Neutrophil (primary cell): ENCODE measurements around the gene CCL27.
A peak's percentile ranks its signal among the peaks of the same experiment; 100 is the strongest.

Source experiments
- H3K27ac ChIP-seq: fragments of 200-600 bp; sonication (generic); 2 replicates; pipeline ENCODE4 v1.5.1; 2016; ENCODE audit warnings: mild to moderate bottlenecking, moderate library complexity
- H3K27me3 ChIP-seq: fragments of 200-600 bp; sonication (generic); 2 replicates; pipeline ENCODE4 v1.6.0; 2016; ENCODE audit warnings: mild to moderate bottlenecking
- H3K36me3 ChIP-seq: fragments of 200-600 bp; sonication (generic); 2 replicates; pipeline ENCODE4 v1.5.1; 2017
- H3K4me1 ChIP-seq, 2 experiments: fragments of 200-600 bp in 1 of 2; sonication (generic) in 1 of 2; 1 replicate in 1 of 2; 2 replicates in 1 of 2; pipeline versions ENCODE4 v1.5.1 to v1.6.1; 2013 to 2016; ENCODE audit warnings: low read depth in 1 of 2, low read length in 1 of 2, mild to moderate bottlenecking in 1 of 2, moderate library complexity in 1 of 2; ENCODE audit not compliant: control insufficient read depth in 1 of 2, insufficient read depth in 1 of 2
- H3K4me3 ChIP-seq, 2 experiments: fragments of 200-600 bp in 1 of 2; sonication (generic) in 1 of 2; 1 replicate in 1 of 2; 2 replicates in 1 of 2; pipeline ENCODE4 v1.5.1; 2013 to 2016; ENCODE audit warnings: low read depth in 1 of 2, low read length in 1 of 2, mild to moderate bottlenecking in 1 of 2, moderate library complexity in 1 of 2
- H3K9me3 ChIP-seq: fragments of 200-600 bp; sonication (generic); 2 replicates; pipeline ENCODE4 v1.5.1; 2016
- CTCF ChIP-seq: fragments of 200-600 bp; sonication (generic); IDR thresholded peaks from 2 replicates; pipeline ENCODE4 v1.5.1; 2016; ENCODE audit warnings: antibody characterized with exemption

Gene CCL27

GRCh38 chr9:34665067-34665380 is 2.6 kb upstream of the CCL27 start:
- peaks cover 14% of the 10 kb centered on the region for H3K36me3 ChIP-seq
- TF ChIP-seq CTCF: no peak

GRCh38 chr9:34664281-34665066 is 2.0 kb upstream of the CCL27 start:
- Histone ChIP-seq H3K36me3 (peaks cover 10% of the 10 kb centered on the region), H3K9me3 (no peaks in the 10 kb centered on the region), H3K4me1 (peaks cover 13 to 14% of the 10 kb centered on the region in 2 experiments), H3K4me3 (peak overlapping the region; percentile 88 to 91), H3K27me3 (no peaks in the 10 kb centered on the region), H3K27ac (peak overlapping the region; percentile 99)
- TF ChIP-seq CTCF: peak; percentile 75

More at GRCh38 chr9:34665067-34665380, 2.6 kb upstream of the CCL27 start:
- H3K27ac ChIP-seq: peak overlapping the region; percentile 99
- peak overlapping the region; percentile 88 to 91 for H3K4me3 ChIP-seq
- no peaks in the 10 kb centered on the region for H3K9me3 ChIP-seq
- peaks cover 13 to 14% of the 10 kb centered on the region in 2 experiments for H3K4me1 ChIP-seq
- H3K27me3 ChIP-seq: no peaks in the 10 kb centered on the region

- no peak overlapping the region for H3K27ac ChIP-seq
Measured at GRCh38 chr9:34663303-34663605, 797 bp upstream of the CCL27 start.

GRCh38 chr9:34659592-34660253 is 2.7 kb downstream of the CCL27 start:
- no peaks in the 10 kb centered on the region for H3K9me3 ChIP-seq
- H3K27me3 ChIP-seq: no peaks in the 10 kb centered on the region
- peaks cover 6% of the 10 kb centered on the region for H3K36me3 ChIP-seq
- H3K4me3 ChIP-seq: no peak overlapping the region
- peaks cover 5% of the 10 kb centered on the region in 2 experiments for H3K4me1 ChIP-seq
- no peak overlapping the region for H3K27ac ChIP-seq
- TF ChIP-seq CTCF: no peak

More at GRCh38 chr9:34663303-34663605, 797 bp upstream of the CCL27 start:
- no peak overlapping the region for H3K4me3 ChIP-seq
- peaks cover 6% of the 10 kb centered on the region for H3K36me3 ChIP-seq
- H3K4me1 ChIP-seq: peaks cover 13 to 14% of the 10 kb centered on the region in 2 experiments
- no peaks in the 10 kb centered on the region for H3K27me3 ChIP-seq
- no peak for TF ChIP-seq CTCF
- no peaks in the 10 kb centered on the region for H3K9me3 ChIP-seq

GRCh38 chr9:34658461-34658860 is 4.0 kb downstream of the CCL27 start:
- peaks cover 6% of the 10 kb centered on the region for H3K36me3 ChIP-seq
- no peaks in the 10 kb centered on the region for H3K4me1 ChIP-seq
- no peaks in the 10 kb centered on the region for H3K27me3 ChIP-seq
- H3K27ac ChIP-seq: no peak overlapping the region
- H3K9me3 ChIP-seq: no peaks in the 10 kb centered on the region
- TF ChIP-seq CTCF: no peak
- H3K4me3 ChIP-seq: no peak overlapping the region
